Nephron progenitor cell (in vitro differentiated cells): ENCODE measurements around the gene GRM2.
"Not testable (repeated sequence)": the region's sequence is repeated elsewhere in the genome, so short reads cannot be mapped to it uniquely, and the experiment has no call there.

Experiments
- DNase-seq: peaks from one replicate; pipeline ENCODE4 v3.0.0; 2021
- H3K27ac Mint-ChIP-seq: 2 replicates; pipeline ENCODE4 v1.8.0; 2021; ENCODE audit warnings: mild to moderate bottlenecking, moderate library complexity, mixed read lengths
- H3K27me3 Mint-ChIP-seq: 2 replicates; pipeline ENCODE4 v1.8.0; 2021; ENCODE audit warnings: mild to moderate bottlenecking, low read depth, mixed read lengths; ENCODE audit not compliant: poor library complexity
- H3K36me3 Mint-ChIP-seq: 2 replicates; pipeline ENCODE4 v1.8.0; 2021; ENCODE audit warnings: low read depth, mixed read lengths
- H3K4me1 Mint-ChIP-seq: 2 replicates; pipeline ENCODE4 v1.8.0; 2021; ENCODE audit warnings: mixed read lengths
- H3K4me3 Mint-ChIP-seq: 2 replicates; pipeline ENCODE4 v1.8.0; 2021; ENCODE audit warnings: mild to moderate bottlenecking, moderate library complexity, mixed read lengths
- H3K9me3 Mint-ChIP-seq: 2 replicates; pipeline ENCODE4 v1.8.0; 2021; ENCODE audit warnings: mild to moderate bottlenecking, moderate library complexity, mixed read lengths
- CTCF ChIP-seq: fragments of 200-600 bp; sonication (generic); IDR thresholded peaks from 2 replicates; pipeline ENCODE4 v1.5.0; 2021; ENCODE audit warnings: antibody characterized with exemption

Gene GRM2

DNA sequence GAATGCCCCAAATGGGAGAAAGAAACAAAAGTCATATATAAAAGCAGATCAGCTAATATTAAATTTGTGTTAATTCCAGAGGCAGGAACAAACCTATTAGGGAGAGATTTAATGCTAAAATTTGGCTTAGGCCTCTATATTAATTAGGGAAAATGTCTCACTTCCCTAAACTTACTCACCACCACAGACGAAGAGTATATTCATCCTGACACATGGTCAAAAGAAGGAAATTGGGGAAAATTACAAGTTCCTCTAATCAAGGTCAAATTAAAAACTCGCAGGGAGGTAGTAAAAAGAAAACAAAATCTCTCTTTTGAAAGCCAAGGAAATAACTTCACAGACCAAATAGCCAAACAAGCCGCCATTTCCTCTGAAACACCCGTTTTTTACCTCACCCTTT is 32.2 kb downstream of the GRM2 start:
- Mint-ChIP-seq H3K36me3 (no peaks in the 10 kb centered on the region), H3K4me1 (peaks cover 10% of the 10 kb centered on the region), H3K4me3 (no peak overlapping the region), H3K27ac (no peak overlapping the region), H3K9me3 (peaks cover 5% of the 10 kb centered on the region), H3K27me3 (peaks cover 18% of the 10 kb centered on the region)
- DNase-seq = no peak
- no peak for TF ChIP-seq CTCF

GRCh38 chr3:51742320-51742719 is 35.5 kb downstream of the GRM2 start:
- H3K9me3 Mint-ChIP-seq, H3K4me1 Mint-ChIP-seq, H3K4me3 Mint-ChIP-seq, DNase-seq, H3K27ac Mint-ChIP-seq, H3K36me3 Mint-ChIP-seq: not testable (repeated sequence)
- H3K27me3 Mint-ChIP-seq = peaks cover 28% of the 10 kb centered on the region

DNA sequence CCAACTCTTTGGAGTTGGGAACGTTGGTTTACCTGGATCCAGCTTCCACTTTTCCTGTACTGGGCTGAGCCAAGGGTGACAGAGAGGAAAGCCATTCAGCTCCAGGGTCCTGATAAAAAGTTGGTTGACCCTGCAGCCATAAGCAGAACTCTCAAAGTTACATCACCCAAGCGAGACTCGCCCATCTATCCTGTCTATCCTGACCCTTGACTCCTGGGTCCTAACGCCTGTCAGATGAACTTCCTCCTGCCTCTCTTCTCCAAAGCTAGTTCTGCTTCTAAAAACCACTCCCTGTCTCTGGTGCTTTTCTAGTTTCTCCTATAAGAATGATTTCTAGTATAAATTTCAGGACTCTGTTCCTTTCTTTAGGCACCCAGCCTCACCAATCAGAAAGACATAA is 36.1 kb downstream of the GRM2 start:
- H3K4me3 Mint-ChIP-seq, DNase-seq, H3K36me3 Mint-ChIP-seq, H3K27ac Mint-ChIP-seq, H3K4me1 Mint-ChIP-seq: not testable (repeated sequence)
- Mint-ChIP-seq H3K9me3 (peaks cover 15% of the 10 kb centered on the region), H3K27me3 (peaks cover 27% of the 10 kb centered on the region)

DNA sequence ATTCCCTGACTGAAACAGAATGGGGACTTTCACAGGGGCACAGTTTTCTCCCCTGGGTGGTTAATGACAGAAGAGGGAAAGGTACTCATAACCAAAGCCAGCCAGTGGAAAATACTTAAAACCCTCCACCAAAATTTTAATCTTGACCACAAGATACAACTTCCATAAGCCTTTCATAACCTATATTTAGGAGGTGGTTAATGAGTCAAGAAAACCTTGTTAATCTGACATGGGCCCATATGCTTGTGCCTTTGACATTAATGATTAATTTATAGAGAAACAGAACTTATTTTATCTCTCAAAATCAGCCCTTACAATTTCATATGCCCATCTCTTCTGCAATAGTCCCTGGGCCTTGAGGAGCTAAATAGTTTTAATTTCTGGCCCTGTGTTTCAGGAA is 41.0 kb downstream of the GRM2 start:
- peaks cover 28% of the 10 kb centered on the region for H3K9me3 Mint-ChIP-seq
- no peaks in the 10 kb centered on the region for H3K36me3 Mint-ChIP-seq
- TF ChIP-seq CTCF = no peak
- peaks cover 9% of the 10 kb centered on the region for H3K27me3 Mint-ChIP-seq
- no peaks in the 10 kb centered on the region for H3K4me1 Mint-ChIP-seq
- H3K4me3 Mint-ChIP-seq = no peak overlapping the region
- no peak overlapping the region for H3K27ac Mint-ChIP-seq
- no peak for DNase-seq

GRCh38 chr3:51748327-51748726 is 41.5 kb downstream of the GRM2 start:
- no peak for DNase-seq
- Mint-ChIP-seq H3K4me1 (no peaks in the 10 kb centered on the region), H3K27me3 (peaks cover 9% of the 10 kb centered on the region), H3K27ac (no peak overlapping the region), H3K9me3 (peaks cover 24% of the 10 kb centered on the region), H3K36me3 (no peaks in the 10 kb centered on the region), H3K4me3 (no peak overlapping the region)
- TF ChIP-seq CTCF = no peak

DNA sequence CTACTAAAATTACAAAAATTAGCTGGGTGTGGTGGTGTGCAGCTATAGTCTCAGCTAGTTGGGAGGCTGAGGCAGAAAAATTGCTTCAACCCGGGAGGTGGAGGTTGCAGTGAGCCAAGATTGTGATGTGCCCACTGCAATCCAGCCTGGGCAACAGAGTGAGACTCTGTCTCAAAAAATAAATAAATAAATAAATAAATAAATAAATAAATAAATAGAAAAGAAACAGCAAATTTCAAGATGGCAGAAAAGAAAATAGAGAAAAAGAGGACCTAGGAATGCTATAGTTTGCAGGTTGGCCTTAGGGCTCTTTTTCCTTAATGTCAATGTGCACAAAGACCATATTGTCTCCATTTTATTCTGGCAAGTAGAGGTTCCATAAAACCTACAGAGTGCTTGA is 44.0 kb downstream of the GRM2 start:
- H3K9me3 Mint-ChIP-seq = peaks cover 37% of the 10 kb centered on the region
- no peak overlapping the region for H3K27ac Mint-ChIP-seq
- no peak overlapping the region for H3K4me3 Mint-ChIP-seq
- no peaks in the 10 kb centered on the region for H3K4me1 Mint-ChIP-seq
- no peaks in the 10 kb centered on the region for H3K36me3 Mint-ChIP-seq
- DNase-seq = no peak
- TF ChIP-seq CTCF = no peak
- H3K27me3 Mint-ChIP-seq = no peaks in the 10 kb centered on the region

DNA sequence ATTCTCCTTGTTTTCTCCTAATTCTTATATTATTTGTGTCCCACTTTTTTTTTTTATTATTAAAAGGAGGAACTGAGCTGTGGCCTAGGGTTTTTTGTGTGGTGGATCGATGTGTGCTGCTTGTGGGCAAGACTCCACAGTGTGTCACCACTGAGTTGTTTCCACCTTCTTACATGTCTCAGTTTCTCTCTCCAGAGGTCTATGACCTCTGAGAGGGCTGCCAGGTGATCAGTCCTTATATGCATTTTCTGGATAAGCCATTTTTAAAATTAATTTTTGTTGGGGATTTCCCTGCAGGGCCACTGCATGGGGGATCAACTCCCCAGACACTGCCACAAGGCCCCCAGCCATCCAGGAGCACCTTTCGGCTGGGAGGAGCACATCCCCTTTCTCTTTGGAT is 44.4 kb downstream of the GRM2 start:
- TF ChIP-seq CTCF = no peak
- H3K36me3 Mint-ChIP-seq = no peaks in the 10 kb centered on the region
- no peak overlapping the region for H3K4me3 Mint-ChIP-seq
- H3K9me3 Mint-ChIP-seq = peaks cover 41% of the 10 kb centered on the region
- DNase-seq = no peak
- H3K27ac Mint-ChIP-seq = no peak overlapping the region
- H3K27me3 Mint-ChIP-seq = no peaks in the 10 kb centered on the region
- H3K4me1 Mint-ChIP-seq = no peaks in the 10 kb centered on the region

DNA sequence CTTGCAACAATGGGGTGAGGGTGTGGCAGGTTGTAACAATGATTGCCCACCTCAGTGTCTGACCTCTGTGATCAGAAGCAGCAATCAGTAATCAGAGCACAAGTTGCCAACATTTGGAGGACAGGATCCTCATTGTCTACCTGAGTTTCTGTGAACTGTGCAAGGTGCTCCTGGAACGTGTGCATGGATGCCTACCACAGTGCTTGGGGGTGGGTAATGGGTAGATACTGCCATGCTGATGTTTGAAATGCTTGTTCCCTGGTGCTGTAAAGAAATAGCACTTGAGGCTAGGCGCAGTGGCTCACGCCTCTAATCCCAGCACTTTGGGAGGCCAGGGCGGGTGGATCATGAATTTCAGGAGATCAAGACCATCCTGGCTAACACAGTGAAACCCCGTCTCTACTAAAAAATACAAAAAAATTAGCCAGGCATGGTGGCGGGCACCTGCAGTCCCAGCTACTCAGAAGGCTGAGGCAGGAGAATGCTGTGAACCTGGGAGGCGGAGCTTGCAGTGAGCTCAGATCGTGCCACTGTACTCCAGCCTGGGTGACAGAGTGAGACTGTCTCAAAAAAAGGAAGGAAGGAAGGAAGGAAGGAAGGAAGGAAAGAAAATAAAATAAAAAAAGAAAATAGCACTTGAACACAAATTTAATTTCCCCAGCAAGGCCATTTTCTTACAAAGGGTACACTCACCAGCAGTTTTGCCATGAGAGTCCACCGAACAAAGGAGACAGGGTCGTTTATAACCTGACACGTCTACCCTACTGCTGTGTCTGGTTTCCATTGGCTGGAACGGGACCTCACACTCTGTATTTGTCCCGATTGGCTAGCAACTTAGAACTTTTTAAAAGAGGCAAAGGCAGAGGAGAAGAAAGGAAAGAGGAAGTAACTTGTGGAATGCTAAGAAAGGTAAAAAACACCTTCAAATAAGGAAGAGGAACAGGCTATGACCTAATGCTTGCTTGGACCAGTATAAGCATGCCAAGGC is 47.2 kb downstream of the GRM2 start:
- H3K27ac Mint-ChIP-seq, DNase-seq, H3K27me3 Mint-ChIP-seq, H3K4me1 Mint-ChIP-seq, H3K36me3 Mint-ChIP-seq: not testable (repeated sequence)
- Mint-ChIP-seq H3K9me3 (peaks cover 54% of the 10 kb centered on the region), H3K4me3 (peak overlapping the region; percentile 40)
